Stimulated activated memory B cell treated with anti-CD40 and anti-IgM and Interleukin-4, amounts not matched to agents 10 μg/mL and 1 μg/mL and 100 μg/mL, for 72 hours (primary cell): ENCODE data around the gene KLRF1.

Experiments used
- ATAC-seq: fragments of 150-1000 bp; cut with Tn5 transposase; 2 replicates; pipeline ENCODE4 v1.10.0; 2021
- H3K27ac Mint-ChIP-seq: one replicate; pipeline ENCODE4 v1.8.0; 2022; ENCODE audit warnings: mild to moderate bottlenecking, mixed read lengths
- H3K27me3 Mint-ChIP-seq: one replicate; pipeline ENCODE4 v1.8.0; 2022; ENCODE audit warnings: mixed read lengths
- H3K36me3 Mint-ChIP-seq: one replicate; pipeline ENCODE4 v1.8.0; 2022; ENCODE audit warnings: mixed read lengths
- H3K4me1 Mint-ChIP-seq: one replicate; pipeline ENCODE4 v1.8.0; 2022; ENCODE audit warnings: mixed read lengths
- H3K4me3 Mint-ChIP-seq: one replicate; pipeline ENCODE4 v1.8.0; 2022; ENCODE audit warnings: mild to moderate bottlenecking, moderate library complexity, mixed read lengths
- H3K9me3 Mint-ChIP-seq: one replicate; pipeline ENCODE4 v1.8.0; 2022; ENCODE audit warnings: mixed read lengths

KLRF1 gene

DNA sequence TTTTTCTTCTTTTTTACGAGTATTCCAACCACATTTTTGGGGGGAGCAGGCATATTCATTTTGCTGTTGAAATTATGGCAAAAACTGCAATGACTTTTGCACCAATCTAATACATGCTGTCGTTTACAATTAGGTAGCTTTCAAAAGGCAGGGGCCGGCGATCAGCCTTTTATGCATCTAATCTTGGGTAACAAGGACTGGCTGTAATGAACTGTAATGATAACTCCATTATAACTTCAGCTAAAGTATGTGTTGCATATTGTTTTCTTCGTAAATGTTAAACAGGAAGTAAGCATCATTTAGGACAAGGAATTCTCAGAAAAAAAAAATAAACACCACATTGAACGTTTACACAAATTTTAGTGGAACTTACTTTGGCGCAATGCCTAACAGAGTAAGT is 30.3 kb upstream of the KLRF1 start:
- Mint-ChIP-seq H3K27ac (no peak overlapping the region), H3K4me1 (peaks cover 34% of the 10 kb centered on the region), H3K27me3 (no peaks in the 10 kb centered on the region), H3K36me3 (no peaks in the 10 kb centered on the region), H3K9me3 (no peaks in the 10 kb centered on the region), H3K4me3 (no peak overlapping the region)
- ATAC-seq = no peak

DNA sequence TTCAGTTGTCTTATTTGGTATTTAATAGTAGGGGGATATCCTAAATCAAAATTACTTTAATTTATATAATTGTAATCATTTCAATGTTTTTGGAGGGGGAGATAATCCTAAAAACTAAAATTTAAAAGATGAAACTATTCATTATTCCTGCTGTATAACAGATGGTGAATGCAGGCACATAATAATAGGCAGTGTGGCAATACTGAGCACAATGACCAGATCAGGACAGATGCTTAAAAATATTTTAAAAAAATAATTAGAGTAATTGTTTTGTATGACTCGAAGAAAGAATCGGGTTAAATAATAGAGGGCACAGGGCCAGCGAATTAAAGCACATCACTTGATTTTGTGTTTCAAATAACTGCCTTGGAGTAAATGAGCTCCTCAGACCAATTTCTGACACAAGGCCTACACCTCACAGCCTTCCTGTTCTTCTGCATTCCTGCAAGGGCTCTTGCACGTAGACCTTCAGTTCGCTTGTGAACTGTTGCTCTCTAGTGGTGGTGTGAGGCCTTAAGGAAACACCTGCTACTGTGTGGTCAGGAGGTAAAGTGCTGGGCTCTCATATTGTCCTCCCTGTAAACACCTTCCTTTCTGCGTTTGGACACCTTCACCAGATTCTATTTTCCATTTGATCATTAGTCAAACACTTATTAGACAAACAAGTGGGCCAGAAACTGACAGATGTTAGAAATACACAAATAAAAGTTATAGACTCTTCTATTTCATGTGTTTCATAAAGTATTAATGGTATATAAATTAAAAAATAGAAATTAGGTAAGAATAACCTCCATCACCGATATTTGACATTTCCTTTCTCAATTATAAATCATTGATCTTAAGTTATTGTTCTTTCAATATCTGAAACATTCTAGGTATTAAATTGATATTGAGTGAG is 29.3 kb upstream of the KLRF1 start:
- Mint-ChIP-seq H3K36me3 (no peaks in the 10 kb centered on the region), H3K4me3 (no peak overlapping the region), H3K27me3 (no peaks in the 10 kb centered on the region), H3K27ac (no peak overlapping the region), H3K4me1 (peaks cover 29% of the 10 kb centered on the region), H3K9me3 (no peaks in the 10 kb centered on the region)
- ATAC-seq = peak; percentile 93

GRCh38 chr12:9799961-9800360 is 27.3 kb upstream of the KLRF1 start:
- Mint-ChIP-seq H3K4me1 (peaks cover 11% of the 10 kb centered on the region), H3K4me3 (no peak overlapping the region), H3K36me3 (no peaks in the 10 kb centered on the region), H3K27me3 (no peaks in the 10 kb centered on the region), H3K27ac (no peak overlapping the region), H3K9me3 (no peaks in the 10 kb centered on the region)
- ATAC-seq = no peak

GRCh38 chr12:9805883-9806282 is 21.4 kb upstream of the KLRF1 start:
- Mint-ChIP-seq H3K4me3 (no peak overlapping the region), H3K4me1 (peaks cover 6% of the 10 kb centered on the region), H3K36me3 (no peaks in the 10 kb centered on the region), H3K9me3 (no peaks in the 10 kb centered on the region), H3K27me3 (peaks cover 4% of the 10 kb centered on the region), H3K27ac (no peak overlapping the region)
- no peak for ATAC-seq

DNA sequence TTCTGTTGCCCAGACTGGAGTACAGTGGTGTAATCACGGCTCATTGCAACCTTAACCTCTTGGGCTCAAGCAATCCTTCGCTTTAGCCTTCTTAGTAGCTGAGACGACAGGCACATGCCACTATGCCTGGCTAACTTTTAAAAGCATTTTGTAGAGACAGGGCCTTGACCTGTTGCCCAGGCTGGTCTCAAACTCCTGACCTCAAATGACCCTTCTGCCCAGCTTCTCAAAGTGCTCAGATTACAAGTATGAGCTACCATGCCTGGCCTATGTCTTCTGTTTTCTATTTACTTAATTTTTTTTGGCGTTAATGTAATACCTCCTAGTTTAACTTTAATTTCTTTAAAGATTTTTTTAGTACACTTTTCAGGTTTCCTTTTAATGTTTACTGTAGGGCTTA is 20.6 kb upstream of the KLRF1 start:
- Mint-ChIP-seq H3K36me3 (no peaks in the 10 kb centered on the region), H3K9me3 (no peaks in the 10 kb centered on the region), H3K4me1 (peaks cover 14% of the 10 kb centered on the region), H3K4me3 (no peak overlapping the region), H3K27ac (no peak overlapping the region), H3K27me3 (peaks cover 12% of the 10 kb centered on the region)
- no peak for ATAC-seq

GRCh38 chr12:9808504-9808903 is 18.8 kb upstream of the KLRF1 start:
- H3K4me1 Mint-ChIP-seq = peaks cover 17% of the 10 kb centered on the region
- peaks cover 24% of the 10 kb centered on the region for H3K27me3 Mint-ChIP-seq
- no peak for ATAC-seq

DNA sequence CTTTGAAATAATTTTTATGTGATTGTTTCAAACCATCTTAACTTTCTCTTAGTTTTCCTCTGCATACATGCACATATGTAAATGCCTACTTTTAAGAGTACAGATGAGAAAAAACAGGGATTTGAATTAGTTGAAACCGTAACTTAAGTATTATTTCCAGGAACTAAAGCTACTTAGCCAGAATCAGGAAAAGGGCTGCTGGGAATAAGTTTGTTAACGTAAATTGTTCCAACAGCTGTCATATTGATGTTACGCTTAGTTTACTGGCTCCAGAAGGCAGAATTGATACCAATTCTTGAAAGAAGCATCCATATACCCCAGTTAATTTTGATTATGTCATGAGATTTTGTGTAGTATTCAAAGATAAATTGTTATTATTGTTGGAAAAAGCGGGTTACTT is 17.9 kb upstream of the KLRF1 start:
- peaks cover 25% of the 10 kb centered on the region for H3K4me1 Mint-ChIP-seq
- H3K4me3 Mint-ChIP-seq = no peak overlapping the region
- peaks cover 33% of the 10 kb centered on the region for H3K27me3 Mint-ChIP-seq
- H3K9me3 Mint-ChIP-seq = no peaks in the 10 kb centered on the region
- no peaks in the 10 kb centered on the region for H3K36me3 Mint-ChIP-seq
- no peak overlapping the region for H3K27ac Mint-ChIP-seq
- ATAC-seq = no peak

More at GRCh38 chr12:9808504-9808903, 18.8 kb upstream of the KLRF1 start:
- Mint-ChIP-seq H3K27ac (no peak overlapping the region), H3K9me3 (no peaks in the 10 kb centered on the region), H3K36me3 (no peaks in the 10 kb centered on the region), H3K4me3 (no peak overlapping the region)

DNA sequence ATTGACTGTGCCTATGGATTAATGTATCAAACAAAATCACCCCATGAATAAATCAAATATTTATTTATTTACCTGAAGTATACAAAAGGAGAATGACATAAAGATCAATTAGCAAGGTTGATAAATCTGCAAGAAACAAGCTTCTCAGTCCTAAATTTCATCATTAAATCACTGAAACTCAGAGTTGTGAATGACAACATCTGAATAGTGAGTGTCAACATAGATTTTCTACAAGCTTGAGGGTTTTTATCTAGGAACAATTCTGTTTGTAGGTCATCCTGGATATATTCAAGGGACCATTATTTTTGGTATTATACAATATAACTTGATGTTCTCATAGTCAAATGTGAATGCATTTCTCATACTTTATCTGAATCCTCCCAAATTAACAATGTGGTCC is 17.4 kb upstream of the KLRF1 start:
- H3K4me1 Mint-ChIP-seq = peaks cover 25% of the 10 kb centered on the region
- no peaks in the 10 kb centered on the region for H3K9me3 Mint-ChIP-seq
- H3K27me3 Mint-ChIP-seq = peaks cover 33% of the 10 kb centered on the region
- no peak overlapping the region for H3K4me3 Mint-ChIP-seq
- H3K36me3 Mint-ChIP-seq = no peaks in the 10 kb centered on the region
- ATAC-seq = no peak
- no peak overlapping the region for H3K27ac Mint-ChIP-seq

GRCh38 chr12:9810671-9811070 is 16.6 kb upstream of the KLRF1 start:
- no peak overlapping the region for H3K27ac Mint-ChIP-seq
- peaks cover 33% of the 10 kb centered on the region for H3K27me3 Mint-ChIP-seq
- H3K4me1 Mint-ChIP-seq = peaks cover 25% of the 10 kb centered on the region
- H3K36me3 Mint-ChIP-seq = no peaks in the 10 kb centered on the region
- H3K9me3 Mint-ChIP-seq = no peaks in the 10 kb centered on the region
- no peak overlapping the region for H3K4me3 Mint-ChIP-seq
- peak; percentile 47 for ATAC-seq

DNA sequence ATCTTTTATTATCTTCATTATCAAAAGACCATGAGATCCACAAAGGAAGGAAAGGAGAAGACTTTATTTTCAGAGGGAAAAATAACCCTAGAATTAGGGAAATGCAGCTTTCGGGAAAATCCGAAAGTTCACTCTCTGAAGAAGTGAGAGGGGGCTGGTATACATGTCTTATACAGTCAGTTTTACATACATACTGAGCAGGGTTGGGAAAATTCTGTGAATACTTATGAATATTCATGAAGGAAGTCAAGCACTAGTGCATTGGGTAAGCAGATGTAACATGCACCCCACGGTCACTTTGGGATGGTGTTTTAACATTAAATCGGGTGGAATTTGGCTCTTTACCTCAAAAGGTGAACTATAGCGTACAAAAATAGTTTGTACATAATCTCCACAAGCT is 15.7 kb upstream of the KLRF1 start:
- no peak for ATAC-seq
- Mint-ChIP-seq H3K27ac (no peak overlapping the region), H3K27me3 (peaks cover 33% of the 10 kb centered on the region), H3K4me1 (peaks cover 25% of the 10 kb centered on the region), H3K36me3 (no peaks in the 10 kb centered on the region), H3K9me3 (no peaks in the 10 kb centered on the region), H3K4me3 (no peak overlapping the region)

DNA sequence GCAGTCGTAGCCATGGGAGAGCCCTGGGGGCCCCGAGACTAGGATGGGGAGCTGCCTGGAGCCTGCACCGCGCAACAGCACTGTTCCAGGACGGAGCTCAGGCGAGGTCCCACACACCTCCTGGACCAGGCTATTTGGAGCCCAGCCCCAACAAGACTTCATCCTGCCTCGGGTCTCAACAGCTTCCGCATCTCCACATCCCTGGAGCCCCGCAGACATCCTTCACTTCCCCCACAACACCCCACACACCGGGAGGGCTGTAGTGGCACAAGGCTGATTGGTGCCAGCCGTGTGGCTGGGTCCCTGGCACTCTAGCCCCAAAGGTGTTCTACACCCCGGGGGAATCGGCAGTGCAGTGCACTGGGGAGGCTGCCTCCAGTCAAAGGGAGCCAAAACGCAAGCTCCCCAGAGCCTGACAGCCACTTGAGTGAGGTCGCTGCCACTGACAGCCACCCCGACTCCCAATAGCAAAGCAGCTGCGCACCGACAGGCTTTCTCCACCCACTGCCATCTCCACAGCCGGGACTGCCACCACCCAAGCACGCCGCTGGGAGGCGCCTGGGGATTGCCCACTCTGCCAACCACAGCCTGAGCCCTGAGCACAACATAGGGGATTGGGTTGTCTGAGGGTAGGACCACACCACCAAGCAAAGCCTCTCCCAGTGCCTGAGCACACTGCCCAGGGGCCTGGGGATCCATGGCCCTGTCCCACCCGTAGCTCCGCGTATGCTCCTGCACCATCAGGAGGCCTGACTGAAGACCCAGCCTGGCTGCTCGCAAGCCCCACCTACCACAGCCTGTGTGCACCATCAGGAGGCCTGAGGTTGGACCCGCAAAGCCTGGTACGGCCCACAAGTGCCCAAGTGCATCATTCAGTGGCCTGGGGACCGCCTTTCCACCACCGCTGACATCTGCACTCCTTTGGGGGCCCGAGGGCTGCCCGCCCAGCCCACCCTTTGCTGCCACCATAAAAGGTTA is 13.2 kb upstream of the KLRF1 start:
- Mint-ChIP-seq H3K36me3 (no peaks in the 10 kb centered on the region), H3K4me3 (peak overlapping the region; percentile 68), H3K27me3 (peaks cover 33% of the 10 kb centered on the region), H3K27ac (peak overlapping the region; percentile 54), H3K4me1 (peaks cover 25% of the 10 kb centered on the region), H3K9me3 (no peaks in the 10 kb centered on the region)
- ATAC-seq = peak; percentile 94

- H3K4me3 Mint-ChIP-seq = no peak overlapping the region
- no peaks in the 10 kb centered on the region for H3K4me1 Mint-ChIP-seq
- H3K9me3 Mint-ChIP-seq = no peaks in the 10 kb centered on the region
- H3K36me3 Mint-ChIP-seq = peaks cover 3% of the 10 kb centered on the region
- no peak for ATAC-seq
- peaks cover 42% of the 10 kb centered on the region for H3K27me3 Mint-ChIP-seq
- H3K27ac Mint-ChIP-seq = no peak overlapping the region
Observed at GRCh38 chr12:9820281-9820930, 6.9 kb upstream of the KLRF1 start.

DNA sequence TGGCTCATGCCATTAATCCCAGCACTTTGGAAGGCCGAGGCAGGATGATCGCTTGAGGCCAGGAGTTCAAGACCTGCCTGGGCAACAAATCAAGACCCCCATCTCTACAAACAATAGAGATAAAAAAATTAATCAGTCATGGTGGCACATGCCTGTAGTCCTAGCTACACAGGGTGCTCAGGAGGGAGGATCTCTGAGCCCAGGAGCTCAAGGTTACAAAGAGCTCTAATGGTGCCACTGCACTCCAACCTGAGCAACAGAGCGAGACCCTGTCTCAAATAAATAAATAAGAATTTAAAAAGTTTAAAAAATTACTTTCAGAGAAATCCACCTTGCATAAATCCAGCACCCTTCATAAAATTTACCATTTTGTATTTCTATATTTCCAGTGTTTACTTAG is 2.2 kb downstream of the KLRF1 start:
- Mint-ChIP-seq H3K9me3 (peaks cover 3% of the 10 kb centered on the region), H3K4me3 (no peak overlapping the region), H3K27me3 (no peaks in the 10 kb centered on the region), H3K4me1 (no peaks in the 10 kb centered on the region), H3K36me3 (no peaks in the 10 kb centered on the region), H3K27ac (no peak overlapping the region)
- no peak for ATAC-seq

- ATAC-seq = no peak
- no peaks in the 10 kb centered on the region for H3K27me3 Mint-ChIP-seq
- no peaks in the 10 kb centered on the region for H3K4me1 Mint-ChIP-seq
- H3K9me3 Mint-ChIP-seq = peaks cover 3% of the 10 kb centered on the region
- no peaks in the 10 kb centered on the region for H3K36me3 Mint-ChIP-seq
- no peak overlapping the region for H3K27ac Mint-ChIP-seq
- H3K4me3 Mint-ChIP-seq = no peak overlapping the region
Observed at GRCh38 chr12:9829982-9830381, 2.7 kb downstream of the KLRF1 start.

GRCh38 chr12:9831720-9832119 is 4.4 kb downstream of the KLRF1 start:
- Mint-ChIP-seq H3K4me1 (no peaks in the 10 kb centered on the region), H3K27me3 (no peaks in the 10 kb centered on the region), H3K9me3 (no peaks in the 10 kb centered on the region), H3K36me3 (no peaks in the 10 kb centered on the region), H3K4me3 (no peak overlapping the region), H3K27ac (no peak overlapping the region)
- no peak for ATAC-seq
